Forelimb muscle (tissue), 1 donor: ENCODE measurements around the gene SYNGR2. TPM values are rescaled to one million over a fixed set of nuclear protein-coding genes. Genes with fewer than 3 reads are reported as not detected.
A peak's percentile ranks its signal among the peaks of the same experiment; 100 is the strongest.

Source experiments
- DNase-seq: peaks from one replicate; pipeline ENCODE4 v3.0.0-alpha.2; 2013; ENCODE audit warnings: low read depth
- polyA plus RNA-seq: library from polyadenylated mRNA; unstranded; fragments of 120-200 nt; gene quantifications from one replicate; pipeline ENCODE4 v1.2.1, GENCODE V29; 2013; ENCODE audit not compliant: insufficient read length

The SYNGR2 gene
- polyA plus RNA-seq, 1 donor = 105 TPM

DNA sequence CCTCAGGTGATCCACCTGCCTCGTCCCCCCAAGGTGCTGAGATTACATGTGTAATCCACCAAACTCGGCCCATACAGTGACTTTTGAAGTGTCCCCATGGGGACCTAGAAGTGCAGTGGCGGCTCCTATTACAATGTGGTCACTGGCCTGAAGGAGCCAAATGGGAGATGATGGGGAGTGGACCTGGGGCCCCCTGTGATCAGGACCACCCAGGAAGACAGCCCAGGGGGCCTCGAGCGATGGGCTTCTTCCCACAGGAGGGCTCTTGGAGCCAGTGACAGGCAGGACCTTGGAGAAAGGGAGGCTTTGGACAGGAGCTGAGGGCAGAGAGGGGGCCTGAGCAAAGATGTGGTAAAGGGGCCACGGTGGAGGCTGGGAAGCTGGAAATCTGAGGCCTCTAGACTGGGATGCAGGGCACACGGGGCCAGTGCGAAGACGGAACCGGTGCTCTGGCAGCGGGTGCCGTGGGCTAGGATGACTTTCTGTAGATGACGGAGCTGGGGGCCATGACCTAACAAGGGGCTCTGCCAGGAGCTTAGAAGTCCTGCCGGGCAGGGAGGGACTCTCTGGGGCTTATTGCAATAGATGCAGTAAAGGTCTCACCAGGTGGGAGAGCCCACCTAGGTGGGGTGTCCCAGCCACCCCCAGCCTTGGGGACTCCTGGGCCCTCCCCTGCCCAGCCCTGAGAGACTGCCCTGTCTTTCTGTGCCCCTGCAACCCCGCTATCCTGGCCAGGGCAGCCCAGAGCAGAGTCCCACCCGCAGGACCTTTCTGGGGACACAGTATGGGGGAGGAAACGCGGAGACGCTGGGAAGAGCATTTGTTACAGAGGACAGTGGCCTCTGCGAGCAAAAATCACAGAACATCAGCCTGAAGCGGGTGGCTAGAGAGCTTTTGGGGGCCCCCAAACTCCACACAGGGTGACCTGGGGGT, 24.9 kb upstream of the SYNGR2 start:
- no peak for DNase-seq

DNA sequence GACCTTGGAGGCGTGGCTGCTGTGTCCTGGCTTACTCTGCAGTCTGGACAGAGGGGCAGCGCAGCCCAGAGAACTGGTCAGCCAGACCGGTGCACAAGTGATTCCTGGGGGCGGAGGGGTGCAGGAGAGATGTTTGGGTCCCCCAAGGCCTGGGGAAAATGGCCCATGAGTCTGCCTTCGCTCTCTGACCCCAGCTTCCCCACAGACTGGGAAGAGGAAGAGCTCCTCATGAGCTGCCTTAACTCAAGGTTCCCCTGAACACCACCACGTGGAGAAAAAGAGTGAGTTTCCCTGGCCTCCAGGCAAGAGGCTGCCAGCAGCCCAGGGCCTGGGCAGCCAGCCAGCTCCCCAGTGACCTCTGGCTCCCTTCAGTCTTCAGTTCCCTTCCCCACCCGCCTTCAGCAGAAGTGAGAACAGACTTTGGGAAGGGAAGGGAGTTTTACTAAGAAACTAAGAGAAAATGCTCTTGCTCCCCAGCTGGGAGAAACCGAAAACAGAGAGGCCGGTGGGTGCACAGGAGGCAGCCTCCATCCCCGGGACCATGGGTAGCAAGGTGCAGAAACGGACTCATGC, 24.1 kb upstream of the SYNGR2 start:
- DNase-seq = peak; percentile 75

DNA sequence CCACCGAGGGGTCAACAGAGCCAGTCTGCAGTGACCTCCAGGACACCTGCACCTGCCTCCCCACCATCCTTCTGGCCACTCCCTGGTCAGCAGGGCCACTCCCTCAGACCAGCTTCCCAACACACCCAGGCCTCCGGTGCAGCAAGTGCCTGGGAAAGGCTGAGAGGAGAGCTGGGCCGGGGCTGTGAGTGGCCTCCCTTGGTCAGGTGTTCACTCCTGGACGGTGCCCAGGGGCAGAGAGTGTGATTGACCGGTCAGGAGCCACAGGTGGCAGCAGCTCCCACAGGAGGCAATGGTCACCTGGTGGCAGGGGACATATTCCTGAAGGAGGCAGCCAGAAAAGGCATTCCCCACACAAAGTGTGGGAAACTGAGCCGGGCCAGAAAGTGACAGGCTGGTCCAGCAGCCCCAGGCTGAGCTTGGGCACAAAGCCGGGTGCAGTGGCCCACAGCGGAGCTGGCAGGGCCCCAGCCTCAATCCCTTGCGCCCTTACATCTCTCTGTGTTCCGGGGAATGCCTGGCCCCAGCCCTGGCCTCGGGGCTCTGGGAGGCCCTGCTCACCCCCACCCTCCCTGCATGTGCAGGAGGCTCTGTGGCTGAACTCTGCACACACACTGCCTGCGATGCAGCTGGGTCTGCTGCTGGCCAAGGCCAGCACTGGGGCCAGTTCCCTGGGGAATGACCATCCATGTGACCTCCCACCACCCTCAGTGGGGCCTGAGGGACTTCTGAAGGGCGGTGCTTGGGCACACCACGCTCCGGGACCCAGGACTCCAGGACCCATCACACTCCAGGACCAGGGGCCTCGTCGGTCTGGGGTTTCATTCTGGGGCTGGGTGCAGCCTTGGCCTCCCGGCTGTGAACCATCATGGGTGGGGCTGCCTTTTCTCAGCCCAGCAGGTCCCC, 23.4 kb upstream of the SYNGR2 start:
- DNase-seq = no peak

DNA sequence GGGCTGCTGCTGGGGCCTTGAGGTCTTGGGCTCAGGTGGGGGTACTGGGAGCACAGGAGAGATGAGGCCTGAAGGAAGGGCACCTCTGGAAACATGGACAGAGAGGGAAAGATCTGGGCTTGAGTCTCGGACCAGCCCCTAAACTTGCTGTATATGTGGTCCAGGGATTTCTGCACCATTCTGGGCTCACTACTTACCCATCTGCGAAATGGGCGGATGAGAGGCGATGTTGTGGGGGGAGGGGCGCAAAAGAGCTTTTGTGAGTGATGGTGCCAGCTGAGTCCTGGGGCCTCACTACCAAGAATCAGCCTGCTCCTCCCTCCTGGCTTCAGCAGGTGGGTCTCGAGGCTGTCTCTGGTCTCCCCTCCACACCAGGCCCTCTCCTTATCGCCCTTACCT, 21.9 kb upstream of the SYNGR2 start:
- DNase-seq = no peak

DNA sequence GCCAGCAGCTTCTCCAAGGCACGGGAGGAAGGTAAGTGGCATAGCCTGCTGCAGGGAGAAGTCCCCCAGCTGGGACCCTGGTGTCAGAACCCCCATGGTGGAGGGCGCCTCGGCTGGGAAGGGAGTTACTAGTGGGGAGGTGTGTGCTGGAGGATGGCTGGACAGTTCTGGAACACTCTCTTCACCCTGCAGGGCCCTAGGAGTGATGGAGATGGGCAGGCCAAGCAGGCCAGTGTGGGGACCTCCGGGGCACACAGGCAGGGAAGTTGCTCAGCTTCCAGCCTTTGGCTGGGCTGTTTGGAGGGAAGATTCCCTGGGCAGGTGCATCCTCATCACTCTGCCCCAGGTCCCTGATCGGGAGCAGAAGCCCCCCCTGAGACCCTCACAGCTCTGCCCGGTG, 21.5 kb upstream of the SYNGR2 start:
- DNase-seq = no peak

DNA sequence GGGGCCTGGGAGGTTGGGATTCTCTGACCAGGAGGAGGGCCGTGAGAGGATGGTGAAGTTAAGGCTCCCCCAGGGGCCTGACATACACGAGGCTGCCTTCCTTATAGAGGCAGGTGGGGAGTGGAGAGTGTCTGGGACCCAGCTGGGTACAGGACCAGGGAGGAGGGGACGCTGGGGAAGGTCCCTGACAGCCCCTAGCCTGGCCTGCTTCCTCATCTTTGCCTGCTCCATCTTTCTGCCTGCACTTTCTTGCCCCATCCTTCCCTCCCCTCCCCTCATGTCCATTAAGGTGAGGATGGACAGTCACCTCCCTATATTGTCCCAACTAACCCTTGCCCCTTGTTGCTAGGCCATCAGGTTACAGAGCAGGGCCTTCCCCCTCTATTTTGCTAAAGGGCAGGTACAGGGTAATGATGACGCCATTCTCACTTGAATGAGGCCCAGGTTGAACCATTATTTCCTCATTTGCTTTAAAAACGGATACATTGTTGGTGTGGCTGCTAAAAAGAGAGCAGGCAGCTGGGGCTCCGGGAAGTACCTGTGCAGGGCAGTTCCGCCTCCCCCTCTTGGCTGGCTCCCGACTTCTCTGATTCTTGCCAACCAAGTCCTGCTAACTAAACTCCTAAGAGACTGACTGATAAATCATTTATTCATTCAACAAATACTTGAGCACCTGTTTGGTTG, 20.9 kb upstream of the SYNGR2 start:
- DNase-seq = no peak

DNA sequence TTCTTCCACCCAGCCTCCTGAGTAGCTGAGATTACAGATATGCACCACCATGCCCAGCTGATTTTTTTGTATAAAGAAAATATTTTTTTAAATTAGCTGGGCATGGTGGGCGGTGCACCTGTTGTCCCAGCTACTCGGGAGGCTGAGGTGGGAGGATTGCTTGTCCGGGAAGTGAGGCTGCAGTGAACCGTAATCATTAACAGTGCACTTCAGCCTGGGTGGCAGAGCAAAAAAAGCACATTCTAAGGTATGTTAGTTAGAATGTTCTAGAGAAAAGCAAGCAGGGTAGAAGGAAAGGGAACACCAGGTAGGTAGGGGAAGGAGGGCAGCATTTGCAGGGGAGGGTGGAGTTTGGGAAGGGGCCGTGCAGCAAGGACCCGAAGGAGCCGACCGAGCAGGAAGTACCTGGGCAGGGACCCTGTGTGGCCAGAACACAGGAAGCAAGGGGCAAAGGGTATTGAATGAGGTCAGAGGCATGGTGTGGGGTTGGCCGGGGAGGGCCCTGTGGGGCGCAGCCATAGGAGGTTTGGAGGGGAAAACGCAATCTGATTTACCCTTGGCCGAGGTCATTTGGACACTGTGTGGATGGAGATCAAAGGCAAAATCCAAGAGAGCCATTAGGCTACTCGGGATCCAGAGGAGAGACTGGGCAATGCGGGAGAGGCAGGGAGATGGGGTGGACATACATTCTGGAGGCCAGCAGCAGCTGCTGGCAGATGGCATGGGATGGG, 19.9 kb upstream of the SYNGR2 start:
- DNase-seq = no peak

DNA sequence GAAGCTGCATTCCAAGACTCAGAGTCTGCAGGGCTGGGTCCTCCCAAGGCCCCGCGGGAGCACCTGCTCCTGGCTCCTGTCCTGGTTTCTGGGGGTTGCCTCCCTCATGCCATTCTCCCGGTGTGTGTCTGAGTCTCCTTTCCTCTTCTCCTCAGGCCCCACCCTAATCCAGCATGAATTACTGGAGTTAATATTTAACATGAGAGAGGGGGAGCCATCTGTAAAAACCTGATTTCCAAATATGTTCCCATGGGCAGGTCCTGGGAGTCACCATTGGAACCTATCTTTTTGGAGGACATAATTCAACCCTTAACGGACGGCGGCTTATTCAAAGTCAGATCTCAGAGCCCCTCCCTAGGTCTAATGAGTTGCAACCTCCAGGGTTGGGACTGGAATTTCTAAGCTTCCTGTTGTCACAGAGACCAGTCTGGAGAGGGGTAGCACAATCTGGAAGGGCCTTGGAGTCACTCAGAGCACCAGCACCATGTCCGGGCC, 16.8 kb upstream of the SYNGR2 start:
- no peak for DNase-seq

DNA sequence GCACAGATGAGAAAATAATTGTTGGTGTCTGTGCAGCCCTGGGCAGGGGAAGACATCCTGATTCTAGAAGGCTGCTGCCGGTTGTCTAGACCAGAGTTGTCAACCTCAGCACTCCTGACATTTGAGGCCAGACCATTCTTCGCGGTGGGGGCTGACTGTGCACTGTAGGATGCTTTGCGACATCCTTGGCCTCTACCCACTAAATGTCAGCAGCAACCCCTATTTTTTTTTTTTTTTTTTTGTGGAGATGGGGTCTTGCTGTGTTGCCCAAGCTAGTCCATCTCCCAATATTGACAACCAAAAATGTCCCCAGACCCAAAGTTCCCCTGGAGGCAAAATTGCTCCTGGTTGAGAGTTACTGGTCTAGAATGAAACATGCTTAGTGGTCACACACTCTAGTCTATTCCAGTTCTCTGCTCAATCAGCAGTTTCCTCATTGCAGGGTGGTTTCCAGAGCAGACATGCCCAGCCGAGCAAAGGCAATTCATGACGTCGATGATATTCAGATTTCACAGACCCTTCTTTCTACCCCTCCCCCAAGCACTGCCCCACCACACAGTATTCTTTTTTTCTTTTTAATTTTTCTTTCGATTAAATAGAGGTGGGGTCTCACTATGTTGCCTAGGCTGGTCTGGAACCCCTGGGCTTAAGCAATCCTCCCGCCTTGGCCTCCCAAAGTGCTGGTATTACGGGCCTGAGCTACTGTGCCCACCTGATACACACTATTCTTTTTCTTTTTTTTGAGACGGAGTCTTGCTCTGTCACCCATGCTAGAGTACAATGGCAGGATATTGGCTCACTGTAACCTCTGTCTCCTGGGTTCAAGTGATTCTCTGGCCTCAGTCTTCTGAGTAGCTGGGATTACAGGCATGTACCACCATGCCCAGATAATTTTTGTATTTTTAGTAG, 13.2 kb upstream of the SYNGR2 start:
- DNase-seq = no peak

DNA sequence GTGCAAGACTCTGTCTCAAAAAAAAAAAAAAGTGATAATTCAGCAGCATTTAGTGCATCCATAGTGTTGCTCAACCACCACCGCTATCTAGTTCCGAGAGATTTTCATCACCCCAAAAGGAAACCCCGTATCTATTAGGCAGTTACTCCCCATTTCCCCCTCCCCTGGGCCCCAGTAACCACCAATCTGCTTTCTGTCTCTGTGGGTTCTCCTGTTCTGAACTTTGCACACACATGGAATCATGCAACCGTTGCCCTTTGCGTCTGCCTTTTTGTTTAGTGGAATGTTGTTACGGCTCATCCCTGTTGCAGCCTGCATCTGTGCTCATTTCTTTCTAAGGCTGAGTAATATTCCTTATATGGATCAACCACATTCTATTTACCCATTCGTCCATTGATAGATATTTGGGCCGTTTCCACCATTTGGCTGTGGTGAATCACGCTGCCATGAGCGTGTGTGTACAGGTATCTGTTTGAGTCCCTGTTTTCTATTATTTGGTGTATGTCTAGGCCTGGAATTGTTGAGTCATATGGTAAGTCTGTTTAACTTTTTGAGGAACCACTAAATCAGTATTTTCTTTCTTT, 8.7 kb upstream of the SYNGR2 start:
- DNase-seq = no peak

DNA sequence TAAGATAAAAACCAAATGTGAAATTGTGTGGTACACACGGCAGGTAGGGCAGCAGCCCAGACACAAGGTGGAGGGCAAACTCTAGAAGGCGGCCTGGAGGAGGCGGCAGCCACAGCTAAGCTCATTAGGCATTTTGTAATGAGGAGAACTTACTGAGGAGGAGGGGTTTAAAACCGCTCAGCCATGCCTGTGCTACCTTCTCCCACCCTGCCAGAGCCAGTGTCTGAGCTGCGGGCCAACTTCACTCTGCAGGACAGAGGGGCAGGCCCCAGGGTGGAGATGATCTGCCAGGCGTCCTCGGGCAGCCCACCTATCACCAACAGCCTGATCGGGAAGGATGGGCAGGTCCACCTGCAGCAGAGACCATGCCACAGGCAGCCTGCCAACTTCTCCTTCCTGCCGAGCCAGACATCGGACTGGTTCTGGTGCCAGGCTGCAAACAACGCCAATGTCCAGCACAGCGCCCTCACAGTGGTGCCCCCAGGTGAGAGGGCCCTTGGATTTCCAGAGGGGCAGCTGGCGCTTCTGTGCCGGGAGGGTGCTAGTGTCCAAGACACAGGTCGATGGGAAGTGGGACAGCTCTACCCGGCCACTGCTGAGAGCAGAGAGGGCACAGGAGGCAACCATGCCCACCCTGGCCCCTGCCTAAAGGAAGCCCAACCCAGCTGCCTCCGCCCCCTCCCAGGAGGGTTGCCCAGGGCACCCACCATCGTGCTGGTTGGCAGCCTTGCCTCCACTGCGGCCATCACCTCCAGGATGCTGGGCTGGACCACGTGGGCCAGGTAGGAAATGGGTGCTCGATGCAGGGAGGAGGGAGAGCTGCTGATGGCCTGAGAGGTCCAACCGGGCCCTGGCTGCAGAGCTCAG, 4.3 kb upstream of the SYNGR2 start:
- DNase-seq = no peak

DNA sequence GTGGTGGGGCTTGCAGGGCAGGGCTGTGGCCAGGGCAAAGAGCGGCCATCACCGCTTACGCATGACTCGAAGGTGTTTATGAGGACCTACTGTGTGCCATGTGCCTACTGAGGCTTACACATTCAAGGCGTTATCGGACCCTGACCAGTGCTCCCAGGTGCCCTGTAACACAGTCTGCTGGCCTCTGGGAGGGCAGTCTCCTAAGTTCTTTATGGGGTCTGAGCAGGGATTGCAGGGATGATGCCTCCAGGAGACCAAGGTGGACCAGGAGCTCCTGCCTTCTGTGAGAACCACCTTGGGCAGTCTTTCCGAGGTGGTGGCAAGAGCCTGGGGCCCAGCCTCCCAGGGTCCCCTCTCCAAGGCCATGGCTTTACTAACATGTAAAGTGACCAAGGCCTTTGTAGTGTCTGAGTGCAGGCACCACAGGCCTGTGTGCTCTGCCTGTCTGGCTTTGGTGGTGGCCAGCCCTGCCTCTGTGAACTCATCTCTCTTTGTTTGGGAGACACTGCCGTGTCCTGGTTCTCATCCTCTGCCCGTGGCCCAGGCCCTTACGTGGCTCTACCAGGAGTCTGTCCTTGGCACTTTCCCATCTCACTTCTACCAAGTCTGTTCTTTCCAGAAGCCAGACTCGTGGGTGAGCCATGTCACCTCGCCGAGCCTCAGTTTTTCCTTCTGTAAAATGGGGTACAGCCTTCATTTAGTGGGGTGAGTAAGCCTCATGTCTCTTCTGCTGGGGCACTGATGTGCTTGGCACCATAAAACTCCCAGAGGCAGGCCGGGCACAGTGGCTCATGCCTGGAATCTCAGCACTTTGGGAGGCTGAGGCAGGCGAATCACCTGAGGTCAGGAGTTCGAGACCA, 3.4 kb upstream of the SYNGR2 start:
- no peak for DNase-seq

DNA sequence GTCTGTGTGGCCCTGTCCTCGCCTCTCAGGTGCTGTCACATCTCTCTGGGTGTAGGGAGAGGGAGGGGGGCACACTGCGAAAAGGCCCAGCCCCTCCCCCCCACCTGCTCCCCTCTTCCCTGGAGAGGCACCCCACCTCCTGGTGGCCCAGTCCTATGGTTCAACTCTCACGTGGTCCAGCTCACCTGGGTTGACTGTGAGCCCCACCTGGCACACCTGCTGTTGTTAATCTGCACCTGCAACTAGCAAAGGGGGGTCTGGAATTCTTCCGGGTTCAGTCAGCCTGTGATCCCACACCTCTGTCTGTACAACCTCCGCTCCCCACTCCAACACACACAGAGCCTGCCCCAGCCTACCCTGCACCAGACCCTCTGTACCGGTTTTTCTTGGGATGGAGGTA, 2.0 kb upstream of the SYNGR2 start:
- DNase-seq = no peak

DNA sequence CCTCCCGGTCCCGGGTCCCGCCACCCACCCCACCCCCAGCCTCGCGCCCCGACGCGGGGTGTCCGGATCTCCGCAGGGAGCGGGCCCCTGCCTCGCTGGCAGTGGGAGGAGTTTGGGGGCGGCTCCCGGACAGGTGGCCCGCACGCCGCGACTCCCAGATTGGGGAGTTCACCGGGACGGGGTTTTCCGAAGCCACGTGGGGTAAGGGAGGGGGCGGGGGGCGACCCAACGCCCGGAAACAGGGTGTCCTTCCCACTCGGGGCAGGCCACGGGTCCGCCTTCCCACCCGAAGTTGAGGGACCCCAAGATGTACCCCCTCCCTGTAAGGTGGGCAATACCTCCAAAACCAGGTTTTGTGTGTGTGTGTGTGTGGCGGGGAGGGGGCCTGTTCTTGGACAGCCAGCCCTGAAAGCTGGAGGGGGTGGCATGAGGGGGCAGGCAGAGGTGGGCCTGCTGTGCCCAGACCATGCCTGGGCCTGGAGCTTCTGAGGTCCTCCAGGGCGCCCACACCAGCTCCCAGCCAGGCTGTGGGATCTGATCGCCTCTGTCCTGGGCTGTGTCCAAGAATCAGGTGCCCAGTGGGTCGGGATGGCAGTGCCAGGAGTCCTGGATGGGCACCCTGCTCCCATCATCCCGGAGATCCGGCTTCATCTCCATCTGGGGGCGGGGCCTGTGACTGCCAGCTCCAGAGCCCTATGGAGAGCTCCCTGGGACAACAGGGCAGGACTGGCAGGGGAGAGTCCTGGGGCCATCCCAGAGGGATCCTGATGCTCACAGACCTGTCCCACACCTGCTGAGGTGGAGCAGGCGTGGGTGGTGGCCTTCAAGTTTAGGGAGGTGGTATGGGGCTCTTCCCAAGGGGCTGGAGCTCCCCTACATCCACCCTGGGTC, 767 bp downstream of the SYNGR2 start:
- DNase-seq = no peak

DNA sequence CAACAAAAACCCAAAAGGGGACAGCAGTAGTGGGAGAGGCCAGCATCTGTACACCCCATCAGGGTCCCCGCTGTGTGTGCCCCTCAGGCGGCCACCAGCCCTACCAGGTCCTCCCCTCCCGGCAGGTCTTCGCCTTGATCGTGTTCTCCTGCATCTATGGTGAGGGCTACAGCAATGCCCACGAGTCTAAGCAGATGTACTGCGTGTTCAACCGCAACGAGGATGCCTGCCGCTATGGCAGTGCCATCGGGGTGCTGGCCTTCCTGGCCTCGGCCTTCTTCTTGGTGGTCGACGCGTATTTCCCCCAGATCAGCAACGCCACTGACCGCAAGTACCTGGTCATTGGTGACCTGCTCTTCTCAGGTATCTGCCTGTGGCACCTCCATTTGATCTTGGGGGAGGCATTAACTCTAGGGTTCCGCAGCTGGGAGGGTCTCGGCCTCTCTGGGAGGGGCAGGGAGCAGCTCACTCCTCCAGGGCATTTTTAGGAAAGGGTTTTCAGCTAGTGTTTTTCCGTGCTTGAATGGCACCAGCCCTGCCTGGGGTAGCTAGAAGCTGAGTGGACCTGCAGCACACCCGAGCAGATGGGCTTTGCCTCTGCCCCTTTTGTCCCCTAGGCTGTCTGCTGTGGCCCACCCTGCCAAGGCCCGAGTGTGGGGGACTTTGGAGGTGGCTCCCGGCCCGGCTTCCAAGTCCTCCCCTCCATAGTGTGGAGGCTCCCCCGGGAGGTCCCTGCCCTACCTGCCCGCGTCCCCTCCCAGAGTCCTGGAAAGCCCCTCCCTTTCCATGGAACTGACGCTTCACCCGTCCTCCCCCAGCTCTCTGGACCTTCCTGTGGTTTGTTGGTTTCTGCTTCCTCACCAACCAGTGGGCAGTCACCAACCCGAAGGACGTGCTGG, 2.6 kb downstream of the SYNGR2 start:
- no peak for DNase-seq
